HEK293 (cell line): ENCODE measurements around the gene RGS7.

ENCODE experiments used
- TF ChIP-seq, protein P1 (sequence below): fragments of 450-650 bp; formaldehyde crosslinking; IDR thresholded peaks from 2 replicates; pipeline ENCODE4 v1.5.1; 2016; ENCODE audit warnings: missing biosample characterization, missing genetic modification characterization
- TF ChIP-seq, protein P2 (sequence below): fragments of 450-650 bp; formaldehyde crosslinking; IDR thresholded peaks from 2 replicates; pipeline ENCODE4 v1.5.1; 2016; ENCODE audit warnings: missing biosample characterization, missing genetic modification characterization

GRCh38 chr1:240771450-240771849, 585.6 kb downstream of the RGS7 start:
- TF ChIP-seq, protein P1, sequence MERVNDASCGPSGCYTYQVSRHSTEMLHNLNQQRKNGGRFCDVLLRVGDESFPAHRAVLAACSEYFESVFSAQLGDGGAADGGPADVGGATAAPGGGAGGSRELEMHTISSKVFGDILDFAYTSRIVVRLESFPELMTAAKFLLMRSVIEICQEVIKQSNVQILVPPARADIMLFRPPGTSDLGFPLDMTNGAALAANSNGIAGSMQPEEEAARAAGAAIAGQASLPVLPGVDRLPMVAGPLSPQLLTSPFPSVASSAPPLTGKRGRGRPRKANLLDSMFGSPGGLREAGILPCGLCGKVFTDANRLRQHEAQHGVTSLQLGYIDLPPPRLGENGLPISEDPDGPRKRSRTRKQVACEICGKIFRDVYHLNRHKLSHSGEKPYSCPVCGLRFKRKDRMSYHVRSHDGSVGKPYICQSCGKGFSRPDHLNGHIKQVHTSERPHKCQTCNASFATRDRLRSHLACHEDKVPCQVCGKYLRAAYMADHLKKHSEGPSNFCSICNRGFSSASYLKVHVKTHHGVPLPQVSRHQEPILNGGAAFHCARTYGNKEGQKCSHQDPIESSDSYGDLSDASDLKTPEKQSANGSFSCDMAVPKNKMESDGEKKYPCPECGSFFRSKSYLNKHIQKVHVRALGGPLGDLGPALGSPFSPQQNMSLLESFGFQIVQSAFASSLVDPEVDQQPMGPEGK = no peak
- TF ChIP-seq, protein P2, sequence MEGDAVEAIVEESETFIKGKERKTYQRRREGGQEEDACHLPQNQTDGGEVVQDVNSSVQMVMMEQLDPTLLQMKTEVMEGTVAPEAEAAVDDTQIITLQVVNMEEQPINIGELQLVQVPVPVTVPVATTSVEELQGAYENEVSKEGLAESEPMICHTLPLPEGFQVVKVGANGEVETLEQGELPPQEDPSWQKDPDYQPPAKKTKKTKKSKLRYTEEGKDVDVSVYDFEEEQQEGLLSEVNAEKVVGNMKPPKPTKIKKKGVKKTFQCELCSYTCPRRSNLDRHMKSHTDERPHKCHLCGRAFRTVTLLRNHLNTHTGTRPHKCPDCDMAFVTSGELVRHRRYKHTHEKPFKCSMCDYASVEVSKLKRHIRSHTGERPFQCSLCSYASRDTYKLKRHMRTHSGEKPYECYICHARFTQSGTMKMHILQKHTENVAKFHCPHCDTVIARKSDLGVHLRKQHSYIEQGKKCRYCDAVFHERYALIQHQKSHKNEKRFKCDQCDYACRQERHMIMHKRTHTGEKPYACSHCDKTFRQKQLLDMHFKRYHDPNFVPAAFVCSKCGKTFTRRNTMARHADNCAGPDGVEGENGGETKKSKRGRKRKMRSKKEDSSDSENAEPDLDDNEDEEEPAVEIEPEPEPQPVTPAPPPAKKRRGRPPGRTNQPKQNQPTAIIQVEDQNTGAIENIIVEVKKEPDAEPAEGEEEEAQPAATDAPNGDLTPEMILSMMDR (tag by site-specific recombination) = no peak
